ENCODE data around the gene PPP1R9A. TPM values are rescaled to one million over a fixed set of nuclear protein-coding genes. Genes with fewer than 3 reads are reported as not detected.

Gene PPP1R9A
- total and polyA plus RNA-seq, 10 of the 15 experiments (the other 5 are each of a cell fraction or from before 2014, with no cell fraction given), result 0.04 to 0.12 TPM; not detected in 8

DNA sequence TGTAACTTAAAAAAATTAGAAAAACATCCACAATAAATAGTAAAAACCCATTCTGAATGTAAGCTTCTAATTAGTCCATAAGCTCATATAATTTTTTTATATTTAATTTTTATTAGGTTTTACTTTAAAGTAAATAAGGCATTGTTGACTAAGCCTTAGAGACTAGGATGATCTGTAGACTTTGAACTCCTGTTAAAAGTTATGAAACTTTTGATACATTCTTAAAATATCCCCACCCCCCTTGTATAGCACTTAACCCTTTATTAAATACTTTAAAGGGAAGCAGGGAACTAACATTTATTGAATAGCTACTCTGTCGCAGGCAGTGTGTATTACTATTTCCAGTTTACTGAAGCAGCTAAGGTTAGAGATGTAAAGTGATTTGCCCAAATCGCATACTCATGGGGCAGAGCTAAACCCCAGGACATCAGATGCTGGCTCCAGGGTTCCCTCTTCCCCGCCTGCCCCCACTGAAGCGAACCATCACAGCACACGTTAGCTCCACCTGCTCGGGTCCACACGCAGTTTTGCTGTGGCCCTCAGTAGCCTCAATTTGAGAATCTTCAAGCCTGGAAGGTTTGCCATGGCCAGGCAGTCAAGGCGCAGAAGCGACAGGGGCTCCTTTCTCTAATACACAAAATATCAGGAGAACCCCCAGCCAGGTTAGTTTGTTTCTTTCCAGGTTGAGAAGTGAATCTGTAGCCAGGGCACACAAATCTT is 416.2 kb downstream of the PPP1R9A start:
- no peak overlapping the region for H3K4me2 ChIP-seq (ENCODE audit: control insufficient read depth, insufficient read depth)
- DNase-seq (ENCODE audit: low read depth, low spot score) (no peak), ATAC-seq (no peak), FAIRE-seq (no peak)
- no peaks in the 10 kb centered on the region for H3K4me1 ChIP-seq (ENCODE audit: control insufficient read depth, insufficient read depth, low read length)
- intact Hi-C loops (cut with micrococcal nuclease; ENCODE audit: unreplicated experiment), result no loop called here
- H2AFZ ChIP-seq (ENCODE audit: control insufficient read depth, low read depth, low read length), result no peak overlapping the region
- RAD21 ChIA-PET (ENCODE audit: unreplicated experiment), result interaction anchor here (1.3 to 1.4 kb wide), 2 partner anchors 153 to 155 kb away, joined by 3 to 5 read pairs; no protein-coding TSS in a partner anchor
- in situ Hi-C loops (cut with MboI), result no loop called here
- no peaks in the 10 kb centered on the region for H3K9me3 ChIP-seq (replicated peaks; ENCODE audit: control insufficient read depth, insufficient read depth, low read length)
- no peaks in the 10 kb centered on the region for H3K27me3 ChIP-seq (replicated peaks in 1 of 2; ENCODE audit: control insufficient read depth in 2 of 2, insufficient read depth in 2 of 2, low read length in 1 of 2)
- no peaks in the 10 kb centered on the region for H3K79me2 ChIP-seq (ENCODE audit: control insufficient read depth, insufficient read depth, low read length)
- BruUV-seq (replicated peaks), result no TSS peak
- H3K9ac ChIP-seq (ENCODE audit: control insufficient read depth, insufficient read depth, low read length), result no peak overlapping the region
- H3K4me3 ChIP-seq, result no peak overlapping the region
- SMC1A ChIA-PET (ENCODE audit: uncharacterized antibody, unreplicated experiment), result interaction anchor here (0.7 to 1.5 kb wide), 8 partner anchors 10 to 158 kb away, joined by 3 to 5 read pairs (median 3); no protein-coding TSS in a partner anchor
- WGBS (ENCODE audit: insufficient coverage, insufficient replicate concordance, low lambda C conversion rate, missing lambda C conversion rate), result 60% methylated on average over 9 of the region's 9 CpGs
- POLR2A ChIA-PET, result interaction anchor here (0.6 kb wide), 1 partner anchor 367 kb away, joined by 4 read pairs; no protein-coding TSS in a partner anchor
- H4K20me1 ChIP-seq (ENCODE audit: control insufficient read depth, insufficient read depth), result no peaks in the 10 kb centered on the region
- CTCF ChIA-PET, result interaction anchor here (0.9 to 1.4 kb wide), 6 partner anchors 9 to 188 kb away, joined by 3 to 5 read pairs (median 4); no protein-coding TSS in a partner anchor
- H3K36me3 ChIP-seq (ENCODE audit: control insufficient read depth in 2 of 2, insufficient read depth in 2 of 2, low read length in 1 of 2), result no peaks in the 10 kb centered on the region
- no peak overlapping the region for H3K27ac ChIP-seq (ENCODE audit: control insufficient read depth, insufficient read depth)
- TF ChIP-seq CBX3 (IDR thresholded peaks at IDR 0.05; ENCODE audit: borderline replicate concordance, low read depth) (no peak), CBFB (IDR thresholded peaks at IDR 0.05; ENCODE audit: low read depth) (no peak), JUNB (IDR thresholded peaks at IDR 0.05) (no peak), STAT3 (IDR thresholded peaks at IDR 0.05; ENCODE audit: low read depth, low read length) (no peak), FOXM1 (IDR thresholded peaks at IDR 0.05; ENCODE audit: low read depth, low read length) (no peak), TCF3 (IDR thresholded peaks at IDR 0.05; ENCODE audit: borderline replicate concordance, insufficient read depth, low read depth, low read length) (no peak), SREBF1 (IDR thresholded peaks at IDR 0.05; ENCODE audit: low read length) (no peak), GATAD2B (conservative IDR thresholded peaks at IDR 0.05; ENCODE audit: low read depth) (no peak), SMAD5 (IDR thresholded peaks at IDR 0.05; ENCODE audit: low read depth) (no peak), KLF5 (IDR thresholded peaks at IDR 0.05; ENCODE audit: partially characterized antibody) (no peak), EP300 (IDR thresholded peaks at IDR 0.05; ENCODE audit: borderline replicate concordance in 1 of 2, control insufficient read depth in 1 of 2, low read depth in 2 of 2, low read length in 2 of 2) (no peak), SRF (IDR thresholded peaks at IDR 0.05; ENCODE audit: low read depth in 2 of 2, low read length in 2 of 2) (no peak), YY1 (IDR thresholded peaks at IDR 0.05; ENCODE audit: low read depth, low read length) (no peak)
- TF ChIP-seq, protein P1, sequence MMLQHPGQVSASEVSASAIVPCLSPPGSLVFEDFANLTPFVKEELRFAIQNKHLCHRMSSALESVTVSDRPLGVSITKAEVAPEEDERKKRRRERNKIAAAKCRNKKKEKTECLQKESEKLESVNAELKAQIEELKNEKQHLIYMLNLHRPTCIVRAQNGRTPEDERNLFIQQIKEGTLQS (IDR thresholded peaks at IDR 0.05; ENCODE audit: borderline replicate concordance, extremely low read depth, low read depth, low read length), result no peak
- TF ChIP-seq, protein P2, sequence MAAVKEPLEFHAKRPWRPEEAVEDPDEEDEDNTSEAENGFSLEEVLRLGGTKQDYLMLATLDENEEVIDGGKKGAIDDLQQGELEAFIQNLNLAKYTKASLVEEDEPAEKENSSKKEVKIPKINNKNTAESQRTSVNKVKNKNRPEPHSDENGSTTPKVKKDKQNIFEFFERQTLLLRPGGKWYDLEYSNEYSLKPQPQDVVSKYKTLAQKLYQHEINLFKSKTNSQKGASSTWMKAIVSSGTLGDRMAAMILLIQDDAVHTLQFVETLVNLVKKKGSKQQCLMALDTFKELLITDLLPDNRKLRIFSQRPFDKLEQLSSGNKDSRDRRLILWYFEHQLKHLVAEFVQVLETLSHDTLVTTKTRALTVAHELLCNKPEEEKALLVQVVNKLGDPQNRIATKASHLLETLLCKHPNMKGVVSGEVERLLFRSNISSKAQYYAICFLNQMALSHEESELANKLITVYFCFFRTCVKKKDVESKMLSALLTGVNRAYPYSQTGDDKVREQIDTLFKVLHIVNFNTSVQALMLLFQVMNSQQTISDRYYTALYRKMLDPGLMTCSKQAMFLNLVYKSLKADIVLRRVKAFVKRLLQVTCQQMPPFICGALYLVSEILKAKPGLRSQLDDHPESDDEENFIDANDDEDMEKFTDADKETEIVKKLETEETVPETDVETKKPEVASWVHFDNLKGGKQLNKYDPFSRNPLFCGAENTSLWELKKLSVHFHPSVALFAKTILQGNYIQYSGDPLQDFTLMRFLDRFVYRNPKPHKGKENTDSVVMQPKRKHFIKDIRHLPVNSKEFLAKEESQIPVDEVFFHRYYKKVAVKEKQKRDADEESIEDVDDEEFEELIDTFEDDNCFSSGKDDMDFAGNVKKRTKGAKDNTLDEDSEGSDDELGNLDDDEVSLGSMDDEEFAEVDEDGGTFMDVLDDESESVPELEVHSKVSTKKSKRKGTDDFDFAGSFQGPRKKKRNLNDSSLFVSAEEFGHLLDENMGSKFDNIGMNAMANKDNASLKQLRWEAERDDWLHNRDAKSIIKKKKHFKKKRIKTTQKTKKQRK (IDR thresholded peaks at IDR 0.05; ENCODE audit: low read depth, low read length), result no peak
- TF ChIP-seq, protein P3, sequence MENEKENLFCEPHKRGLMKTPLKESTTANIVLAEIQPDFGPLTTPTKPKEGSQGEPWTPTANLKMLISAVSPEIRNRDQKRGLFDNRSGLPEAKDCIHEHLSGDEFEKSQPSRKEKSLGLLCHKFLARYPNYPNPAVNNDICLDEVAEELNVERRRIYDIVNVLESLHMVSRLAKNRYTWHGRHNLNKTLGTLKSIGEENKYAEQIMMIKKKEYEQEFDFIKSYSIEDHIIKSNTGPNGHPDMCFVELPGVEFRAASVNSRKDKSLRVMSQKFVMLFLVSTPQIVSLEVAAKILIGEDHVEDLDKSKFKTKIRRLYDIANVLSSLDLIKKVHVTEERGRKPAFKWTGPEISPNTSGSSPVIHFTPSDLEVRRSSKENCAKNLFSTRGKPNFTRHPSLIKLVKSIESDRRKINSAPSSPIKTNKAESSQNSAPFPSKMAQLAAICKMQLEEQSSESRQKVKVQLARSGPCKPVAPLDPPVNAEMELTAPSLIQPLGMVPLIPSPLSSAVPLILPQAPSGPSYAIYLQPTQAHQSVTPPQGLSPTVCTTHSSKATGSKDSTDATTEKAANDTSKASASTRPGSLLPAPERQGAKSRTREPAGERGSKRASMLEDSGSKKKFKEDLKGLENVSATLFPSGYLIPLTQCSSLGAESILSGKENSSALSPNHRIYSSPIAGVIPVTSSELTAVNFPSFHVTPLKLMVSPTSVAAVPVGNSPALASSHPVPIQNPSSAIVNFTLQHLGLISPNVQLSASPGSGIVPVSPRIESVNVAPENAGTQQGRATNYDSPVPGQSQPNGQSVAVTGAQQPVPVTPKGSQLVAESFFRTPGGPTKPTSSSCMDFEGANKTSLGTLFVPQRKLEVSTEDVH (IDR thresholded peaks at IDR 0.05; ENCODE audit: low read depth, partially characterized antibody), result no peak

All from GM12878 (cell line).